ENCODE results near the gene ZFAND4.
A peak's percentile ranks its signal among the peaks of the same experiment; 100 is the strongest.

ZFAND4 gene

DNA sequence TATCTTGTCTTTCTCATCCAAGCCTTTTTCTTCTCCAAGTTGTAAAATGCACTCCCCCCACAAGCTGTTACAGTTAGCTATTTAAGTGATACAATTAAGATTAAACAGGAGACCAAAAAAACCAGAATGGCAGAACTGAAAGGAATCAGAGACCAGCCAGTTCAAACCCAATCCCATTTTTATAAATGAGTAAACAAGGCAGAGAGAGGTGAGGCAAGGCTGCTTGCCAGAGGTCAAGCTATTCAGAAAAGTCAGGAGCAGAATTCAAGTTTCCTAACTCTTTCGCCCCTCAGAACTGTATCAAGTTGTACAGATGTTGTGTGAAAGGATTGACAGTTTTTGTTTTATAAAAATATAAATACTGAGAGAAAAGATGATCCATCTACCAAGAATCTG, 90.2 kb downstream of the ZFAND4 start:
- H3K27me3 ChIP-seq (ENCODE audit: low read length): no peaks in the 10 kb centered on the region
- no peak overlapping the region for H3K27ac ChIP-seq (ENCODE audit: low read depth, low read length)
- no peak for TF ChIP-seq EZH2phosphoT487 (conservative IDR thresholded peaks at IDR 0.05; ENCODE audit: low read length)
- TF ChIP-seq, protein P1, sequence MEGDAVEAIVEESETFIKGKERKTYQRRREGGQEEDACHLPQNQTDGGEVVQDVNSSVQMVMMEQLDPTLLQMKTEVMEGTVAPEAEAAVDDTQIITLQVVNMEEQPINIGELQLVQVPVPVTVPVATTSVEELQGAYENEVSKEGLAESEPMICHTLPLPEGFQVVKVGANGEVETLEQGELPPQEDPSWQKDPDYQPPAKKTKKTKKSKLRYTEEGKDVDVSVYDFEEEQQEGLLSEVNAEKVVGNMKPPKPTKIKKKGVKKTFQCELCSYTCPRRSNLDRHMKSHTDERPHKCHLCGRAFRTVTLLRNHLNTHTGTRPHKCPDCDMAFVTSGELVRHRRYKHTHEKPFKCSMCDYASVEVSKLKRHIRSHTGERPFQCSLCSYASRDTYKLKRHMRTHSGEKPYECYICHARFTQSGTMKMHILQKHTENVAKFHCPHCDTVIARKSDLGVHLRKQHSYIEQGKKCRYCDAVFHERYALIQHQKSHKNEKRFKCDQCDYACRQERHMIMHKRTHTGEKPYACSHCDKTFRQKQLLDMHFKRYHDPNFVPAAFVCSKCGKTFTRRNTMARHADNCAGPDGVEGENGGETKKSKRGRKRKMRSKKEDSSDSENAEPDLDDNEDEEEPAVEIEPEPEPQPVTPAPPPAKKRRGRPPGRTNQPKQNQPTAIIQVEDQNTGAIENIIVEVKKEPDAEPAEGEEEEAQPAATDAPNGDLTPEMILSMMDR (IDR thresholded peaks at IDR 0.05; ENCODE audit: insufficient read depth, low read length, poor library complexity, severe bottlenecking): no peak
- no peaks in the 10 kb centered on the region for H3K9me2 ChIP-seq (replicated peaks; ENCODE audit: insufficient read depth, low read length)
- H3F3A ChIP-seq (ENCODE audit: insufficient read depth): no peaks in the 10 kb centered on the region
- no peak overlapping the region for H3K4me2 ChIP-seq (ENCODE audit: low read depth, low read length, poor library complexity, severe bottlenecking)
- peaks cover 7% of the 10 kb centered on the region; the same call in 1 of the 2 replicates for H3K36me3 ChIP-seq (ENCODE audit: low read length)
- H3K9me3 ChIP-seq (ENCODE audit: insufficient read depth, low read length): no peaks in the 10 kb centered on the region
- no peak overlapping the region for H3K4me3 ChIP-seq (ENCODE audit: insufficient read depth, low read length, poor library complexity, severe bottlenecking)
- H3K9ac ChIP-seq (ENCODE audit: low read length): no peak overlapping the region
- peaks cover 5% of the 10 kb centered on the region for H3K79me2 ChIP-seq (ENCODE audit: insufficient read depth, low read length)
- no peaks in the 10 kb centered on the region for H4K20me1 ChIP-seq (ENCODE audit: low read depth, low read length)
- H2AFZ ChIP-seq (ENCODE audit: low read depth, low read length, severe bottlenecking): no peak overlapping the region

DNA sequence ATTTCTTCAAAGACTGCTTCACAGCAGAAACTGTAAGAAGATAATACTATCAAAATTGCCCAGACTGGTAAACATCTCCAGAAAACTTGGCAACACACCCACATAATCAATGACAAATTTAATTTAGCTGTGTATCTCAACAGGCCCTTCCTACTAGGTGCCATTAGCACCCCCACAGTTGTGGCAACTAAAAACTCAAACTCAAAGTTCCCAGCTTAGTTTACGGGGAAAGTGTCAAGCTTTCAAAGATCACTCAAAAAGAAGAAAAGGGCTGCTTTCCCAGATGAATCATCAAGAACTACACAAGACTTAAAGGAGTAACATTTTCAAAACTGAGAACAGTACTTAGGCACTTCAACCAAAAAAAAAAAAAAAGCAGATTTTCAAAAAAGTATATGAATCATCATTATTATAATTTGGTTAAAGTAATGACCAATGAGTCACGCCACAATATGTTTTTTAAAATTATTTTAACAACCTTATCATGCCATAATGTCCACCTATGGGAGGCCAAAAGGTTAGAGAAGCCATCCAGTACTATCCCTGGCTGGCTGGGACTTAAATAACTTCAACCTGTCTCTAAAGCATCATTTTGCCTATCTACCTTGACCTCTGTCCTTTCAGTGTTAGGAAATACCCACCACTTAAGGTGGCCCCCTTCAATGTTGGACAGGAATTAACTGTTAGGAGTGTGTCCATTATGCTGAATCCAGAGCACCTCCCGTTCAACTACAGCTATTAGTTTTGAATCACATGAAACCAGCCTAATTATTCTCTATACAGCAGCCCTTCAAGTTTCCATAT, 90.8 kb downstream of the ZFAND4 start:
- Histone ChIP-seq H3K9ac (ENCODE audit: low read length) (no peak overlapping the region), H2AFZ (ENCODE audit: low read depth, low read length, severe bottlenecking) (no peak overlapping the region), H3K79me2 (ENCODE audit: insufficient read depth, low read length) (peaks cover 5% of the 10 kb centered on the region), H3K9me3 (ENCODE audit: insufficient read depth, low read length) (no peaks in the 10 kb centered on the region), H3K27me3 (ENCODE audit: low read length) (no peaks in the 10 kb centered on the region), H3K4me3 (ENCODE audit: insufficient read depth, low read length, poor library complexity, severe bottlenecking) (no peak overlapping the region), H3F3A (ENCODE audit: insufficient read depth) (no peaks in the 10 kb centered on the region), H4K20me1 (ENCODE audit: low read depth, low read length) (no peaks in the 10 kb centered on the region), H3K27ac (ENCODE audit: low read depth, low read length) (no peak overlapping the region), H3K9me2 (replicated peaks; ENCODE audit: insufficient read depth, low read length) (no peaks in the 10 kb centered on the region), H3K4me2 (ENCODE audit: low read depth, low read length, poor library complexity, severe bottlenecking) (no peak overlapping the region), H3K36me3 (ENCODE audit: low read length) (0 out of 2 replicates have a peak, but pooled peaks cover 2% of the 10 kb centered on the region)
- TF ChIP-seq, protein P1 (IDR thresholded peaks at IDR 0.05; ENCODE audit: insufficient read depth, low read length, poor library complexity, severe bottlenecking): no peak
- no peak for TF ChIP-seq EZH2phosphoT487 (conservative IDR thresholded peaks at IDR 0.05; ENCODE audit: low read length)

DNA sequence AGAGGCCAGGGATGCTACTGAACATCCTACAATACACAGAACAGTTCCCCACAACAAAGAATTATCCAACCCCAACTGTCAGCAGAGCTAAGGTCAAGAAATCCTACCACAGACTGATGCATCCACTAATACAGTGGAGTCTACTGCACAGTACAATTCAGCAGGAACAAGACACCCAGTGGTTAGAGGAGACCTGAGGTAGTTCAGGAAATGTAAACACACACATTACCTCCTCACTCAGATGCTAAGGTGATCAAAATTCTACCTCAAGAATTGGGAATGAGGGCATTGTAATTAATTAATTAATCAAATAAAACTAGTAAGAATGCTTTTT, 91.4 kb downstream of the ZFAND4 start:
- Histone ChIP-seq H3K9me2 (replicated peaks; ENCODE audit: insufficient read depth, low read length) (no peaks in the 10 kb centered on the region), H3K9ac (ENCODE audit: low read length) (peak overlapping the region; percentile 30; the same call in 1 of the 2 replicates), H3K27me3 (ENCODE audit: low read length) (no peaks in the 10 kb centered on the region), H3K4me2 (ENCODE audit: low read depth, low read length, poor library complexity, severe bottlenecking) (peak overlapping the region; percentile 65), H3K79me2 (ENCODE audit: insufficient read depth, low read length) (peaks cover 5% of the 10 kb centered on the region), H3K27ac (ENCODE audit: low read depth, low read length) (no peak overlapping the region), H3K4me3 (ENCODE audit: insufficient read depth, low read length, poor library complexity, severe bottlenecking) (no peak overlapping the region), H3F3A (ENCODE audit: insufficient read depth) (no peaks in the 10 kb centered on the region), H2AFZ (ENCODE audit: low read depth, low read length, severe bottlenecking) (no peak overlapping the region), H3K36me3 (ENCODE audit: low read length) (no peaks in the 10 kb centered on the region), H3K9me3 (ENCODE audit: insufficient read depth, low read length) (no peaks in the 10 kb centered on the region), H4K20me1 (ENCODE audit: low read depth, low read length) (no peaks in the 10 kb centered on the region)
- TF ChIP-seq, protein P1 (IDR thresholded peaks at IDR 0.05; ENCODE audit: insufficient read depth, low read length, poor library complexity, severe bottlenecking): no peak
- TF ChIP-seq EZH2phosphoT487 (conservative IDR thresholded peaks at IDR 0.05; ENCODE audit: low read length): no peak
